HG03280 (cell line): ENCODE results near the gene LMO2.
"Not testable (repeated sequence)": the region's sequence is repeated elsewhere in the genome, so short reads cannot be mapped to it uniquely, and the experiment has no call there.

Source experiments
- ATAC-seq: cut with Tn5 transposase; IDR thresholded peaks from one replicate; pipeline ENCODE4 v1.9.1; 2021; ENCODE audit warnings: mild to moderate bottlenecking, moderate library complexity; ENCODE audit not compliant: unreplicated experiment

LMO2 gene

GRCh38 chr11:33866936-33867335 is 24.9 kb downstream of the LMO2 start:
- ATAC-seq, result no peak

- no peak for ATAC-seq
Measured at GRCh38 chr11:33864479-33864878, 27.4 kb downstream of the LMO2 start.

GRCh38 chr11:33863418-33864172 is 28.3 kb downstream of the LMO2 start:
- ATAC-seq, result no peak

- ATAC-seq, result no peak
Measured at GRCh38 chr11:33861941-33862589, 29.8 kb downstream of the LMO2 start.

- ATAC-seq, result no peak
Measured at GRCh38 chr11:33861386-33861785, 30.5 kb downstream of the LMO2 start.

- no peak for ATAC-seq
Measured at GRCh38 chr11:33860926-33861325, 30.9 kb downstream of the LMO2 start.

GRCh38 chr11:33859306-33859705 is 32.6 kb downstream of the LMO2 start:
- no peak for ATAC-seq

GRCh38 chr11:33857933-33858371 is 33.9 kb downstream of the LMO2 start:
- ATAC-seq, result peak; percentile 88

- no peak for ATAC-seq
Measured at GRCh38 chr11:33855500-33855899, 36.4 kb downstream of the LMO2 start.

- ATAC-seq, result no peak
Measured at GRCh38 chr11:33848717-33849390, 43.0 kb downstream of the LMO2 start.

- ATAC-seq, result no peak
Measured at GRCh38 chr11:33847251-33847650, 44.6 kb downstream of the LMO2 start.

- ATAC-seq, result no peak
Measured at GRCh38 chr11:33844236-33844635, 47.6 kb downstream of the LMO2 start.

- ATAC-seq, result no peak
Measured at GRCh38 chr11:33843018-33843417, 48.9 kb downstream of the LMO2 start.

- ATAC-seq, result no peak
Measured at GRCh38 chr11:33842236-33842915, 49.5 kb downstream of the LMO2 start.

- not testable (repeated sequence) for ATAC-seq
Measured at GRCh38 chr11:33838234-33838633, 53.6 kb downstream of the LMO2 start.

GRCh38 chr11:33837334-33837733 is 54.5 kb downstream of the LMO2 start:
- not testable (repeated sequence) for ATAC-seq

GRCh38 chr11:33835143-33835878 is 56.6 kb downstream of the LMO2 start:
- no peak for ATAC-seq

GRCh38 chr11:33832676-33833075 is 59.2 kb downstream of the LMO2 start:
- ATAC-seq, result no peak

GRCh38 chr11:33830903-33831648 is 60.8 kb downstream of the LMO2 start:
- no peak for ATAC-seq
